Fibroblast of lung (primary cell): ENCODE results near the gene IDH2. TPM values are rescaled to one million over a fixed set of nuclear protein-coding genes. Genes with fewer than 3 reads are reported as not detected.
"Not testable (repeated sequence)": the region's sequence is repeated elsewhere in the genome, so short reads cannot be mapped to it uniquely, and the experiment has no call there.

Experiments
- DNase-seq, 2 donors: peaks; one replicate each; pipeline versions ENCODE4 v3.0.0 to v3.0.0-alpha.2; 2010; ENCODE audit warnings: low read depth in 2 of 2
- H2AFZ ChIP-seq: 2 replicates; pipeline ENCODE4 v1.5.1; 2012; ENCODE audit warnings: low read length, control low read depth, inconsistent platforms
- H3K27ac ChIP-seq: 2 replicates; pipeline ENCODE4 v1.5.1; 2011; ENCODE audit warnings: low read length, control low read depth; ENCODE audit not compliant: insufficient read depth
- H3K27me3 ChIP-seq: 2 replicates; pipeline ENCODE4 v1.5.1; 2011; ENCODE audit warnings: mild to moderate bottlenecking, low read length; ENCODE audit not compliant: control insufficient read depth, insufficient read depth
- H3K36me3 ChIP-seq: 2 replicates; pipeline ENCODE4 v1.5.1; 2011; ENCODE audit warnings: low read length; ENCODE audit not compliant: control insufficient read depth, insufficient read depth
- H3K4me1 ChIP-seq: 2 replicates; pipeline ENCODE4 v1.5.1; 2011; ENCODE audit warnings: low read length; ENCODE audit not compliant: control insufficient read depth, insufficient read depth; ENCODE audit errors: extremely low read depth
- H3K4me2 ChIP-seq: 2 replicates; pipeline ENCODE4 v1.5.1; 2011; ENCODE audit warnings: low read length, control low read depth; ENCODE audit not compliant: insufficient read depth; ENCODE audit errors: extremely low read depth
- H3K4me3 ChIP-seq, 4 experiments: fragments of 200-600 bp in 1 of 4; sonication (generic) in 1 of 4; replicated peaks in 1 of 4; 2 replicates each; pipeline ENCODE4 v1.5.1; 2011 to 2016; ENCODE audit warnings: low read length in 4 of 4, low read depth in 3 of 4, mild to moderate bottlenecking in 3 of 4, control low read depth in 2 of 4, inconsistent platforms in 1 of 4, mixed read lengths in 1 of 4; ENCODE audit not compliant: insufficient read depth in 1 of 4; ENCODE audit errors: control extremely low read depth in 1 of 4
- H3K79me2 ChIP-seq: 2 replicates; pipeline ENCODE4 v1.5.1; 2012; ENCODE audit warnings: mild to moderate bottlenecking, low read length, inconsistent platforms; ENCODE audit not compliant: control insufficient read depth, insufficient read depth
- H3K9ac ChIP-seq: 2 replicates; pipeline ENCODE4 v1.5.1; 2011; ENCODE audit warnings: mild to moderate bottlenecking, low read length, control low read depth; ENCODE audit not compliant: insufficient read depth
- H3K9me3 ChIP-seq: 2 replicates; pipeline ENCODE4 v1.5.1; 2012; ENCODE audit warnings: low read depth, low read length; ENCODE audit not compliant: control insufficient read depth, insufficient read depth
- H4K20me1 ChIP-seq: 2 replicates; pipeline ENCODE4 v1.5.1; 2011; ENCODE audit warnings: low read length; ENCODE audit not compliant: control insufficient read depth, insufficient read depth; ENCODE audit errors: extremely low read depth
- EZH2 ChIP-seq: IDR thresholded peaks from 2 replicates; pipeline ENCODE4 v1.5.1; 2012; ENCODE audit warnings: low read length, control low read depth, mild to moderate bottlenecking; ENCODE audit errors: missing control alignments
- polyA minus RNA-seq: library from RNA; depleted of rRNA, polyadenylated mRNA; stranded (reverse); fragments of >200 nt; gene quantifications from 2 replicates; pipeline ENCODE4 v1.2.3, GENCODE V29; 2011; ENCODE audit warnings: low replicate concordance
- polyA plus RNA-seq, 2 donors: library from polyadenylated mRNA; depleted of rRNA in 1 of 2; stranded (reverse) in 1 of 2; unstranded in 1 of 2; fragments of >200 nt; gene quantifications; 2 replicates each; pipeline ENCODE4 v1.2.1, GENCODE V29; 2011 to 2012; ENCODE audit warnings: missing spikeins in 1 of 2
- total RNA-seq: library from RNA; depleted of rRNA; stranded (reverse); fragments of >200 nt; gene quantifications from 2 replicates; pipeline ENCODE4 v1.2.1, GENCODE V29; 2014
- TF ChIP-seq, protein P1 (sequence below), 2 donors: IDR thresholded peaks in 1 of 2; conservative IDR thresholded peaks in 1 of 2; 1 replicate in 1 of 2; 2 replicates in 1 of 2; pipeline ENCODE4 v1.5.1; 2011 to 2012; ENCODE audit warnings: low read length in 2 of 2, control low read depth in 1 of 2, inconsistent platforms in 1 of 2, low read depth in 1 of 2, mild to moderate bottlenecking in 1 of 2

The IDH2 gene
- total RNA-seq (21.8 and 47.9 TPM in 2 replicates), polyA plus RNA-seq (39.9 and 66.0 TPM in 2 replicates), polyA minus RNA-seq (73.0 and 114 TPM in 2 replicates)
- polyA plus RNA-seq (2012) = 55.9 and 86.3 TPM in 2 replicates

DNA sequence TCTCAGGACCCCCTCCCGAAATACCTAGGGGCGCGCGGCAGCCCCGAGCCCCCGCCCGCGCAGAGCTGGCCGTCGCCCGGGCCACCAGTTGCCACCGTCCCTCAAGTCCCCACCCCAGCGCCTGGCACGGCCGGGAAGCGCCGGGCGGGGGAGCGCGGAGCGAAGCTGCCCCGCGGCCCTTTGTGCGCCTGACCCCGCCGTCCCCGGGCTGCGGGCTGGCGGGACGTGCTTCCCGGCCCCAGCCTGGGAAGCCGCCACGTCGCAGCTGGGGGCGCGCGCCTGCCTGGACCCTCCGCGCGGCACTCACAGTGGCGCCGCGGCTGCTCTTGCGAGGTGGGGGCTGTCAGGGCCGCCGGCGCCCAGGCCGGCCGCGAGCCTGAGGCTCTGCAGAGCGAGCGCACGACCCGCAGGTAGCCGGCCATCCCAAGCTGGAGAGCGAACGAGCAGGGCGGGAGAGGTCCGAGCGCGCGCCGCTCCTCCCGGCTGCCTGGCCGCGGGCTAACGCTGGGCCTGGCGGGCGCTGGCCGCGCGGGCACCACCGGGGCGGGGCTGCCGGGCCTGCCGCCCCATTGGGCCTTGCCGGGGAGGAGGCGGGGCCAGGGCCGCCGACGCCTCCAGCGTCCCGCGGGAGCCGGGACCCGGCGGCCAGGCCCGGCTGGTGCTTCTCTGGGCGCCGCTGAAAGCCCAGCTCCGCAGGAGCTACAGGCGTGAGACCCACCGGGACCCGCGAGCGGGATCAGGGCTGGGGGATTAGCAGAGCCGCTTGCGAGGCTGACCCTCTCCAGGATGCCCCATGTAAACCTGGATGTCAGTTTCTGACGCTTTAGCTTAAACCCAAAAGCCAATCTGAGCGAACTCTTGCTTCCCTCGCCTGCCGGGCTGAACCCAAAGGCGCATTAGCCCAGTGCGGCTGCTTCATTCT is at the start of gene IDH2:
TSS of gene IDH2 (minus strand) at position 500 of the 922 bp plus-strand sequence. CDS start at position 422, 78 bp downstream.
- peak within 1 kb of the TSS; percentile 84 for H3K9ac ChIP-seq
- TF ChIP-seq EZH2 = no peak
- TF ChIP-seq, protein P1, sequence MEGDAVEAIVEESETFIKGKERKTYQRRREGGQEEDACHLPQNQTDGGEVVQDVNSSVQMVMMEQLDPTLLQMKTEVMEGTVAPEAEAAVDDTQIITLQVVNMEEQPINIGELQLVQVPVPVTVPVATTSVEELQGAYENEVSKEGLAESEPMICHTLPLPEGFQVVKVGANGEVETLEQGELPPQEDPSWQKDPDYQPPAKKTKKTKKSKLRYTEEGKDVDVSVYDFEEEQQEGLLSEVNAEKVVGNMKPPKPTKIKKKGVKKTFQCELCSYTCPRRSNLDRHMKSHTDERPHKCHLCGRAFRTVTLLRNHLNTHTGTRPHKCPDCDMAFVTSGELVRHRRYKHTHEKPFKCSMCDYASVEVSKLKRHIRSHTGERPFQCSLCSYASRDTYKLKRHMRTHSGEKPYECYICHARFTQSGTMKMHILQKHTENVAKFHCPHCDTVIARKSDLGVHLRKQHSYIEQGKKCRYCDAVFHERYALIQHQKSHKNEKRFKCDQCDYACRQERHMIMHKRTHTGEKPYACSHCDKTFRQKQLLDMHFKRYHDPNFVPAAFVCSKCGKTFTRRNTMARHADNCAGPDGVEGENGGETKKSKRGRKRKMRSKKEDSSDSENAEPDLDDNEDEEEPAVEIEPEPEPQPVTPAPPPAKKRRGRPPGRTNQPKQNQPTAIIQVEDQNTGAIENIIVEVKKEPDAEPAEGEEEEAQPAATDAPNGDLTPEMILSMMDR (conservative IDR thresholded peaks at IDR 0.05 in 1 of 2, IDR thresholded peaks at IDR 0.05 in 1 of 2; ENCODE audit: low read depth in 1 of 2, low read length in 2 of 2) = no peak
- H3K4me2 ChIP-seq = peak within 1 kb of the TSS; percentile 97
- H3K4me3 ChIP-seq = peak within 1 kb of the TSS; percentile 50 to 76 (median 71)
- H3K27ac ChIP-seq = peak within 1 kb of the TSS; percentile 69
- H3K27me3 ChIP-seq = no peaks in the 10 kb centered on the region
- peak within 1 kb of the TSS; percentile 90 for H2AFZ ChIP-seq
- H4K20me1 ChIP-seq = no peaks in the 10 kb centered on the region
- H3K9me3 ChIP-seq = no peaks in the 10 kb centered on the region
- H3K4me1 ChIP-seq = peaks cover 32% of the 10 kb centered on the region
- no peaks in the 10 kb centered on the region for H3K36me3 ChIP-seq
- peak; percentile 73 to 80 for DNase-seq
- peaks cover 2% of the 10 kb centered on the region for H3K79me2 ChIP-seq

DNA sequence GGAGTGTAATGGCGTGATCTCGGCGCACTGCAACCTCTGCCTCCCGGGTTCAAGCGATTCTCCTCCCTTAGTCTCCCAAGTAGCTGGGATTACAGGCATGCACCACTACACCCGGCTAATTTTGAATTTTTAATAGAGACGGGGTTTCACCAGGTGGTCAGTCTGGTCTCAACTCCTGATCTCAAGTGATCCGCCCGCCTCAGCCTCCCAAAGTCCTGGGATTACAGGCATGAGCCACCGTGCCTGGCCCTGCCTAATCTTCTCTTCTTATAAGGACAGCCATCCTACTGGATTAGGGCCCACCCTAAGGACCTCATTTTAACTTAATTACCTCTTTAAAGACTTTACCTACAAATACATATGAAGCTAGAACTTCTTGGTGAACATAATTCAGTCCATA is 48.3 kb upstream of the IDH2 start:
- H3K27me3 ChIP-seq, H3K4me3 ChIP-seq, H3K4me1 ChIP-seq, DNase-seq, H3K4me2 ChIP-seq, H3K27ac ChIP-seq, H3K79me2 ChIP-seq, H4K20me1 ChIP-seq, H3K36me3 ChIP-seq, H3K9ac ChIP-seq, H2AFZ ChIP-seq, H3K9me3 ChIP-seq: not testable (repeated sequence)

DNA sequence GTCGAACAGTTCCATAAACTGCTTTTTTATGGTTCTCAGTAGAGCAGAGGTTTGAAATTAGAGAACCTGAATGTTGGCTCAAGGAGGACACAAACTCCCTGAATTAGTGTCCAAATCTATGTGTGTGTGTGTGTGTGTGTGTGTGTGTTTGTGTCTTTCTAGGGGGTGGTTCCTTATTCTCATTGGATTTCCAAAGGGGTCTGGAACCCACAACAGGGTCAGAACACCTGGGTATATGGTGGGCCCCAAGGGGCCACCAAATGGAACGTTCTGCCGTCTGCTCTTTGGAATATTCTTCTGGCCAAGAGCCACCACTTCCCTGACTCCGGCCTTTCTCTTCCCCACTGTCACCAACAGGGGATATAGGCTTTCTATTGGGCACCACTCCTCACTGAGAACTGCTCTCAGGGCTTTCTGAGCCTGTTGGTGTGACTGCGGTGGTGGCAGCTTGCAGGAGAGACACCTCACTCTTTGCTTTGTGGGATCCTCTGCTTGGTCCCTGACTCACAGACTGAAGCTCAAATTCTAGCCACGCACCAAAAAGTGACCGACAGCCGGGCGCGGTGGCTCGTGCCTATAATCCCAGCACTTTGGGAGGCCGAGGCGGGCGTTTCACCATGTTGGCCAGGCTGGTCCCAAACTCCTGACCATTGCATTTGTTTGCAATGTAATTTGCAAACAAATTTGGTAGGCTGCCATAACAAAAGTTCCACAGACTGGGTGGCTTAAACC is 47.5 kb upstream of the IDH2 start:
- Histone ChIP-seq H3K36me3 (no peaks in the 10 kb centered on the region), H3K27me3 (no peaks in the 10 kb centered on the region), H3K9ac (no peak overlapping the region), H3K79me2 (no peaks in the 10 kb centered on the region), H3K4me2 (no peak overlapping the region), H4K20me1 (no peaks in the 10 kb centered on the region), H3K4me1 (peaks cover 5% of the 10 kb centered on the region), H3K9me3 (no peaks in the 10 kb centered on the region), H2AFZ (no peak overlapping the region), H3K27ac (no peak overlapping the region), H3K4me3 (no peak overlapping the region)
- TF ChIP-seq, protein P1 (conservative IDR thresholded peaks at IDR 0.05 in 1 of 2, IDR thresholded peaks at IDR 0.05 in 1 of 2; ENCODE audit: low read depth in 1 of 2, low read length in 2 of 2) = no peak
- no peak for TF ChIP-seq EZH2
- DNase-seq = no peak

DNA sequence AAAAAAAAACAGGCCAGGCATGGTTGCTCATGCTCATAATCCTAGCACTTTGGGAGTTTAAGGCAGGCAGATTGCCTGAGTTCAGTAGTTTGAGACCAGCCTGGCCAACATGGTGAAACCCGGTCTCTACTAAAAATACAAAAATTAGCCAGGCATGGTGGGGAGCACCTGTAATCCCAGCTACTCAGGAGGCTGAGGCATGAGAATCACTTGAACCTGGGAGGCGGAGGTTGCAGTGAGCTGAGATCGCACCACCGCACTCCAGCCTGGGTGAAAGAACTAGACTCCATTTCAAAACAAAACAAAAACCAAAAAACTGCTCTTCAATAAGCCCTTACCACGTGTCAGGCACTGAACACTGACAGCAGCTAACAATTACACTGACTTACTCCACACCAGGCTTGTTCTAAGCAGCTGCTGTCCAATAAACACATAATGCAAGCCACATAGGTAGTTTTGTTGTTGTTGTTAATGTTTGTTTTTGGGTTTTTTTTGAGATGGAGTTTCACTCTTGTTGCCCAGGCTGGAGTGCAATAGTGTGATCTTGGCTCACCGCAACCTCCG is 44.0 kb upstream of the IDH2 start:
- not testable (repeated sequence) for H3K79me2 ChIP-seq, H4K20me1 ChIP-seq, H3K9ac ChIP-seq, H3K27ac ChIP-seq, H3K4me3 ChIP-seq, H3K4me1 ChIP-seq, H3K27me3 ChIP-seq, H3K9me3 ChIP-seq, H3K36me3 ChIP-seq, DNase-seq, H3K4me2 ChIP-seq, H2AFZ ChIP-seq
